Astrocyte of the cerebellum (primary cell): Measurements from ENCODE around the gene MARK1.
"Not testable (repeated sequence)": the region's sequence is repeated elsewhere in the genome, so short reads cannot be mapped to it uniquely, and the experiment has no call there.

ENCODE experiments used
- DNase-seq: peaks from one replicate; pipeline ENCODE4 v3.0.0-alpha.2; 2011; ENCODE audit warnings: low read depth
- H3K4me3 ChIP-seq: 2 replicates; pipeline ENCODE4 v1.5.1; 2011; ENCODE audit warnings: mild to moderate bottlenecking, low read depth, low read length, moderate library complexity
- in situ Hi-C: cut with HindIII; loops from 2 replicates; pipeline ENCODE4 v1.10.0; 2017; ENCODE audit warnings: low sequenced_read_pairs
- TF ChIP-seq, protein P1 (sequence below): IDR thresholded peaks from 2 replicates; pipeline ENCODE4 v1.5.1; 2012; ENCODE audit warnings: low read length, low read depth, moderate library complexity, mild to moderate bottlenecking; ENCODE audit errors: missing control alignments

Gene MARK1

GRCh38 chr1:220682901-220683576 lies 155.1 kb downstream of the MARK1 start:
- no peak for DNase-seq
- in situ Hi-C loops = no loop called here
- TF ChIP-seq, protein P1, sequence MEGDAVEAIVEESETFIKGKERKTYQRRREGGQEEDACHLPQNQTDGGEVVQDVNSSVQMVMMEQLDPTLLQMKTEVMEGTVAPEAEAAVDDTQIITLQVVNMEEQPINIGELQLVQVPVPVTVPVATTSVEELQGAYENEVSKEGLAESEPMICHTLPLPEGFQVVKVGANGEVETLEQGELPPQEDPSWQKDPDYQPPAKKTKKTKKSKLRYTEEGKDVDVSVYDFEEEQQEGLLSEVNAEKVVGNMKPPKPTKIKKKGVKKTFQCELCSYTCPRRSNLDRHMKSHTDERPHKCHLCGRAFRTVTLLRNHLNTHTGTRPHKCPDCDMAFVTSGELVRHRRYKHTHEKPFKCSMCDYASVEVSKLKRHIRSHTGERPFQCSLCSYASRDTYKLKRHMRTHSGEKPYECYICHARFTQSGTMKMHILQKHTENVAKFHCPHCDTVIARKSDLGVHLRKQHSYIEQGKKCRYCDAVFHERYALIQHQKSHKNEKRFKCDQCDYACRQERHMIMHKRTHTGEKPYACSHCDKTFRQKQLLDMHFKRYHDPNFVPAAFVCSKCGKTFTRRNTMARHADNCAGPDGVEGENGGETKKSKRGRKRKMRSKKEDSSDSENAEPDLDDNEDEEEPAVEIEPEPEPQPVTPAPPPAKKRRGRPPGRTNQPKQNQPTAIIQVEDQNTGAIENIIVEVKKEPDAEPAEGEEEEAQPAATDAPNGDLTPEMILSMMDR = no peak
- no peak overlapping the region for H3K4me3 ChIP-seq

DNA sequence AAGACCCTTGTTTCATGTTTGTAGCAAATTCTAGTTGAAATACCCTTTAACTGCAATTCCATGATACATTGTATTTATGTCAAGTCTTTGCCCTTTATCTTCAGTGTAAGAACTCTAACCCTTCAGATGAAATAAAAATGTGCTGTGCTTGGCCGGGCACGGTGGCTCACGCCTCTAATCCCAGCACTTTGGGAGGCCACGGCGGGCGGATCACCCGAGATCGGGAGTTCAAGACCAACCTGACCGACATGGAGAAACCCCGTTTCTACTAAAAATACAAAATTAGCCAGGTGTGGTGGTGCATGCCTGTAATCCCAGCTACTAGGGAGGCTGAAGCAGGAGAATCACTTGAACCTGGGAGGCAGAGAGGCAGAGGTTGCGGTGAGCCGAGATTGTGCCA lies 155.8 kb downstream of the MARK1 start:
- in situ Hi-C loops, DNase-seq, H3K4me3 ChIP-seq: not testable (repeated sequence)

- in situ Hi-C loops = no loop called here
- no peak for DNase-seq
- TF ChIP-seq, protein P1 = no peak
- no peak overlapping the region for H3K4me3 ChIP-seq
Observed at GRCh38 chr1:220684890-220685289, 157.0 kb downstream of the MARK1 start.

GRCh38 chr1:220685879-220686278 lies 157.9 kb downstream of the MARK1 start:
- TF ChIP-seq, protein P1 = no peak
- no peak overlapping the region for H3K4me3 ChIP-seq
- in situ Hi-C loops = no loop called here

GRCh38 chr1:220687809-220688208 lies 159.9 kb downstream of the MARK1 start:
- in situ Hi-C loops = no loop called here
- no peak for DNase-seq
- TF ChIP-seq, protein P1 = no peak
- no peak overlapping the region for H3K4me3 ChIP-seq

More at GRCh38 chr1:220685879-220686278, 157.9 kb downstream of the MARK1 start:
- no peak for DNase-seq

GRCh38 chr1:220689666-220690065 lies 161.7 kb downstream of the MARK1 start:
- in situ Hi-C loops = no loop called here

More at GRCh38 chr1:220689666-220690065, 161.7 kb downstream of the MARK1 start:
- peak overlapping the region; percentile 50 for H3K4me3 ChIP-seq
- no peak for DNase-seq
- TF ChIP-seq, protein P1 = no peak
